Measurements from ENCODE around the gene CD274. TPM values are rescaled to one million over a fixed set of nuclear protein-coding genes. Genes with fewer than 3 reads are reported as not detected.
"Not testable (repeated sequence)": the region's sequence is repeated elsewhere in the genome, so short reads cannot be mapped to it uniquely, and the experiment has no call there.

Gene CD274
- polyA plus RNA-seq, 5 donors = 0.71 to 1.4 (median 1.2) TPM

DNA sequence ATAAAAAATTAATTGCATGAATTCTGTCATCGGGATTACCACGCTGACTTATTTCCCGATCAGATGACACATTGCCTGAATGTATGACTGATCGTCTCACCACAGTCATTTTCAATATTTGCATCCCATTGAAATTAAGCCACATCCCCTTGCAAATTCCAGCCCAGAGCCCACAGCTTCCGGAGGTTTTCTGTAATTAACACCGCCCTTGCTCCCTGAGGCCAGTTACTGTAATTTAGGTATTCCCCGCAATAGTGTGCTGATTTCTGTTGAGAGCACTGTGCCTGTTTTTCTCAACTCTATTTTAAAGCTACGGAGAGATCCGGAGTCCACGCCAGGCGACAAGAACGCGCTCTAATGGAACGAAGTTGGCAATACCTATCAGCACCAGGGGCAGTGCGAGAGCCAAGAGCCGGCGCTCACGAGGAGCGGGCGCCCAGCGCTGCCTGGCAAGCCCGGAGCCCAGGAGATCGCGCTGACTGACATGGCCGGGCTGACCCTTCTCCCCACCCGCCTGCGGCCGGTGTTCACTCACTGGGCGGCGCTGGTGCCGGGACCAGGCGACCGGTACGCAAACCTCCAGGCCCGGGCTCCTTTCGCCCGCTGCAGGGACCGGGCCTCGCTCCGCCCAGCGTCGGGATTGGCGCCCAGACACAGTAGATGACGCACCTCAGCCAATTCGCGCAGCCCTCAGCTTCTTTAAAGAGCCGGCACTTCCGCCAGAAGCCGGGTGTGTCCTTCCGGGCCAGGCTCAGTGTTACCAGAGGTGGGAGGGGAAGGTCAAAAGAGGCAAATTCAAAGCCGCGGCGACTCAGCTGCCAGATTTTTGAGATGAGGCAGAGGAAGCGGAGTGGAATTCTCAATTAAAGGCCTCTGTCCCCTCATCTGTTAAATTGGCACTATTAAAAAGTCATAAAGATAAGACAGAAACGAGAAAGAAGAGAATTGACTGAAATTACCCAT, 12.8 kb upstream of the CD274 start, which contains the start of gene PLGRKT:
PLGRKT (minus strand) TSS at position 672 of the 963 bp plus-strand sequence. CDS start 5,948 bp downstream, outside the sequence.
- peak; percentile 89 to 92 for DNase-seq

GRCh38 chr9:5438301-5439162, 11.8 kb upstream of the CD274 start:
- DNase-seq = no peak

DNA sequence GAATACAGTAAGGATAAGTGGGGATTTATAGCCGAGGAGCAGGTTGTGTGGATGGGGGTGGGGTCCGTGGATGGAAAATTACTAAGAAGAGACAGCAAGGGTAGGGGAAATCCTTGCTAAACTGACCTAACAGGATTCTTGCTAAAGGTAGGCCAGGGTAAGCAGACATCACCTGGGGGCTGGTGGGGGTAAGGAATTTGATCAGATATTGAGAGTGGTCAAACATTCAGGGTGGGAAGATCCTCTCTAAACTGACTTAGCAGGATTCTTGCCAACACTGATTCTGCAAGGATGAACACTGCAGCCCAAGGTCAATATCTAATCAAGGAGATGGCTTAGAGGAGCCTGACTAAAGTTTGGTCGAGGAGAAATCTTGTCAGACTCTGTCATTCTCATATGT, 9.9 kb upstream of the CD274 start:
- DNase-seq = no peak

DNA sequence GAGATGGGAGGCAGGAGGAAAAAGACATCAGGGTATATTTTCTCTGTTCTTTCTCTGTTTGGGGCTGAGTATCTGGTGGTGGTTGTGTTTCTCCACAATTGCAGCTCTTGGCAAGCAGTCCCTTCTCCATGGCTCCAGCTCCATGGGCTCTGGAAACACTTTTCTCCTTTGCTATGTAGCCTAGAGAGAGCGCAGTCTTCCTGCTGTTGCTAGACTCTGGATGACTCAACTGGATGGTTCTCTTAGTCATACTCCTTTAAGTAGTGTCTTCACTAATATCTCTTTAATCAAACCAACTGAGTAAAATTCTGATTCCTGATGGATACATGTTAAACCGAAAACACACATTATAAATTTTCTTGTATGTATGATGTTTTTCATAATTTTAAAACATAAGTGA, 9.3 kb upstream of the CD274 start:
- DNase-seq = no peak

DNA sequence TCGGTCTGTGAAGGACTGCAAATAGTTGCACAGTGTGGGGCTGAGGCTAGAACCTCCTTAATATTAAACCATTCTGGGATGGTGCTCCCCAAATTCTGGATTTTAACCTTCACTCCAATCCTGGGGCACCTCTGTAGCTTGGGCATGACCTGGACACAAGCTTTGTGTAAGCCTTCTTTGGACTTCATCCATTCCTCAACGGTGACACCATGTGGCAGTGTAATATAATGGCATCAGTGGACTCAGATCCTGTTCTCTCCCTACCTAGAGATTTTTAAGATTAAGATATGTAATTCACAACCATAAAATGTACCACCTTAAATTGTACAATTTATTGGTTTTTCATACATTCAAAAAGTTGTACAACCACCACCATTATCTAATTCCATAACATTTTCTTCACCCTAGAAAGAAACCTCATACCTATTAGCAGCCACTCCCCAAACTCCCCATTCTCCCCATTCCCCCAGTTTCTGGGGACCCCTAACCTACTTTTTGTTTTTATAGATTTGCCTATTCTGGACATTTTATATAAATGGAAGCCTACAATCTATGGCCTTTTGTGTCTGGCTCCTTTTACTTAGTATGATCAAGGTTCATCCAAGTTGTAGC, 7.8 kb upstream of the CD274 start:
- peak; percentile 8 to 33 for DNase-seq

GRCh38 chr9:5443850-5444249, 6.5 kb upstream of the CD274 start:
- DNase-seq = no peak

DNA sequence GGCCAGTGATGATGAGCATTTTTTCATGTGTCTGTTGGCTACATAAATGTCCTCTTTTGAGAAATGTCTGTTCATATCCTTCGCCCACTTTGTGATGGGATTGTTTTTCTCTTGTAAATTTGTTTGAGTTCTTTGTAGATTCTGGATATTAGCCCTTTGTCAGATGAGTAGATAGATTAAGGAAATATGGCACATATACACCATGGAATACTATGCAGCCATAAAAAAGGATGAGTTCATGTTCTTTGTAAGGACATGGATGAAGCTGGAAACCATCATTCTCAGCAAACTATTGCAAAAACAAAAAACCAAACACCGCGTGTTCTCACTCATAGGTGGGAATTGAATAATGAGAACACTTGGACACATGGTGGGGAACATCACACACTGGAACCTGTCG, 5.2 kb upstream of the CD274 start:
- not testable (repeated sequence) for DNase-seq

GRCh38 chr9:5445886-5446285, 4.5 kb upstream of the CD274 start:
- DNase-seq = no peak

GRCh38 chr9:5446451-5447236, 3.7 kb upstream of the CD274 start:
- DNase-seq = no peak

GRCh38 chr9:5447337-5447736, 3.0 kb upstream of the CD274 start:
- DNase-seq = no peak

GRCh38 chr9:5448016-5448415, 2.3 kb upstream of the CD274 start:
- no peak for DNase-seq

DNA sequence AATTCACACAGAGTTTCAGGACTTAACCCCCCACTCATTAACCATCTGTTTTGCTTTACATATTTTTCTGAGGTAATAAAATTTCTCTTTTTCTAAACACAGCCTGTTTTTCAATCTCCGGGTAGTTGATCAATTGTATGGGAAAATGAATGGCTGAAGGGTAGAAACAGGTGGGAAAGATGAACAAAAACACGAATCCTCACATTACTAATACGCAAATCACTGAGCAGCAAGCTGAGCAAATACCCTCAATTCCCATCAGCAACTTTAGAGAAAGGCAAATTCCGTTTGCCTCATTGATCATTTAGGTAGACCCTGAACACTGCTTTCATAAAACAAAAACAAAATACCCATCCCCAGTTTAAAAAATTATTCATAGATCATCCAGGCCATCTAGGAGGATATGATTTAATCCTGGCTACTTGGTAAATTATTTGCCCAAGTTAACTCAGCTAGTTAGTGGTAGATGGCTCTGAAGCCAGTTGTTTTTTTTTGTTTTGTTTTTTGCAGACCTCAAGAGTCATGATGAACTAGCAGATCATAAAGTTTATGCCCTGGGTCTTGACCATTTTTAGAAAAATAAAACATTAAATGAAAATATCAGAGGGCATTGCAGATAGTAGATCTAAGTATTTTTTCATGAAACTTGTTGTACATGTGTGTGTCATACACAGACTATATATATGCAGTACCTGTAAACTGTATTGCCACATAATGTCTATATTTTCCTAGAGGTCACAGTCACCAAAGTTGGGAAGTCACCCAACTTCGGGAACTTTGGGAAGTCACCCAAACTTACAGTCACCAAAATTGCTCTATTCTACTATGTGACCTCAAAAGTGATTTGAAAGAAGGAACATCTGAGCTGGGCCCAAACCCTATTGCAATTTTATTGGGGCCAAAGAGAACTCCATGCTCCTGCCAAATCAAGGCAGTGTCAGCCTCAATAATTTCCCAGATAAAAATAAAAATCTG, 1.6 kb upstream of the CD274 start:
- DNase-seq = no peak

DNA sequence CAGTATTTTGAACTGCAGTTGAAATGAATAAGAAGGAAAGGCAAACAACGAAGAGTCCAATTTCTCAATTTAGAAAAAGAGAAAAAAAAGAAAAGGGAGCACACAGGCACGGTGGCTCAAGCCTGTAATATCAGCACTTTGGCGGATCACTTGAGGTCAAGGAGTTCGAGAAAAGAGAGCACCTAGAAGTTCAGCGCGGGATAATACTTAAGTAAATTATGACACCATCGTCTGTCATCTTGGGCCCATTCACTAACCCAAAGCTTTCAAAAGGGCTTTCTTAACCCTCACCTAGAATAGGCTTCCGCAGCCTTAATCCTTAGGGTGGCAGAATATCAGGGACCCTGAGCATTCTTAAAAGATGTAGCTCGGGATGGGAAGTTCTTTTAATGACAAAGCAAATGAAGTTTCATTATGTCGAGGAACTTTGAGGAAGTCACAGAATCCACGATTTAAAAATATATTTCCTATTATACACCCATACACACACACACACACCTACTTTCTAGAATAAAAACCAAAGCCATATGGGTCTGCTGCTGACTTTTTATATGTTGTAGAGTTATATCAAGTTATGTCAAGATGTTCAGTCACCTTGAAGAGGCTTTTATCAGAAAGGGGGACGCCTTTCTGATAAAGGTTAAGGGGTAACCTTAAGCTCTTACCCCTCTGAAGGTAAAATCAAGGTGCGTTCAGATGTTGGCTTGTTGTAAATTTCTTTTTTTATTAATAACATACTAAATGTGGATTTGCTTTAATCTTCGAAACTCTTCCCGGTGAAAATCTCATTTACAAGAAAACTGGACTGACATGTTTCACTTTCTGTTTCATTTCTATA, 602 bp upstream of the CD274 start:
- DNase-seq = no peak

DNA sequence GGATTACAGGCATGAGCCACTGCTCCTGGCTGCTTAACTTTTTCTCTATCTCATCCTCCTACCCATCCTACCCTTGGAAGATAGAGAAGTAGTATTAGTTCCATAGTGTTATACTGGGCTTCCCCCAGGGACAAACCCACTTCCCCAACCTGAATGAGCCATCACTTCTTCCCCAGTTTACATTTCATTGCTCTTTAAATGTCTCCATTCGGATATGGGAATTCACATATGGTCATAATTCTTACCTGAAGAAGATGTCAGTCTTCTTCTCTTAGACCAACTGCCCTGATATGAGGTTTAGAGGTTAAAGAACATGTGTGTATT, 1.9 kb downstream of the CD274 start:
- no peak for DNase-seq

DNA sequence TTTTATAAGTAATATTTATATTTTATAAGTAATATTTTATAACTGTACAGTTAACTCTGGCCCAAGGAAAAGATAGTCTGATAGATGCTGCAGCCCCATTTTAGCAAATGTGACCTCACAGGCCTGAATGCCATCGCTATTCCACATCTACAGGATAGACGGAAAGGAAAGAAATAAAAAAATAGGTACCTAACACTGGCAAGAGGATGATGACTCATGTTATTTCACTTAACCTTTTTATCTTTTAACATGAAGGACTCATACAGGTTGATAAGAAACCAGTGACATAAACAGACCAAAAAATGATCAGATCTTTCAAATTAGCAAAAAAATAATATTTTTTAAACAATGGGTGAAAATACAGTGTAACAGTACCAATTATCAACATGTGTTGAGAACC, 2.7 kb downstream of the CD274 start:
- DNase-seq = no peak

- no peak for DNase-seq
Observed at GRCh38 chr9:5453673-5454072, 3.3 kb downstream of the CD274 start.

DNA sequence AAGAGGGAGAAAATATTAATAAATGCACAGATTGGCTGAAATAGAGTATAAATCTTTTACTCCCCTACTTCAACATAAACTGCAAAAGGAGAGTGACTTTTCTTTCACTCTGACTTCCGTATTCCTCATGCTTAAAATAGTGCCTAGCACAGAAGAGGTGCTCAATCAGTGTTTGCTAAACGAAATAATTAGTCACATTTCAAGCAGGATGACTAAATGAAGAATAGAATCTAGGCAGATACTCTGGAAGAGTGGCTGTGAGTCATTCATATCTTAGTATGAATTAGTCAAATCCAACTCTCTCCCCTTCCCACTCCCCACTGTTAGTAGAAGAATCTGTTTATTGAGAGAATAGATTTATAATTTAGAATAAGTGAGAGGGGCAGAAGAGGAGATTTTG, 4.8 kb downstream of the CD274 start:
- no peak for DNase-seq

DNA sequence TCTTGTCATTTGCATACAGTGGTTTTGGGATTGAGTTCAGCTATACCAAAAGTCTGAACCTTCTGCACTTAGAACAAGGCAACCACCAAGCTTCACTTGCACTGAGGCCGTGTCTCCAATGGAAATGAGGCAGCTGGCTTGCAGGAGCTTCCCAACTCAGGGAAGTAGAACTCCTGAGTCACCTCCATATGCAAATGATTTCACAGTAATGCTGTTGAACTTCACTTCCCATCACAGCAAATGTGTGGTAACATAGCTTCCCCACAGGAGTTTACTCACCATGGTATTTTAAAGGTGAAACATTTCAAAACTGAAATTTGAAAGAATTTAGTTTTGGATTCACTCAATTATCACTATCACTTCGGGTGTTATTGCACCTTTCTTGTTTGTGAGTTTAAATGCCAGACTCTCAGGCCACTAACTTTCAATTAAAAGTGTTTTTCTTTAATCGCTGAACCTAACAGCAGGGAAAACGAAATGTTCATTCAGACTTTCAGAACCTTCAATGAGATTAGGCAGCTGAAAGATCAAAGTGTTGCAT, 9.0 kb downstream of the CD274 start:
- no peak for DNase-seq

- no peak for DNase-seq
Observed at GRCh38 chr9:5460157-5460556, 9.8 kb downstream of the CD274 start.

Data from right lung (tissue), 5 donors.